Stimulated activated CD8-positive, alpha-beta memory T cell treated with anti-CD3 and anti-CD28 coated beads, Interleukin-12 subunit alpha, Interleukin-12 subunit beta, amount 100 ng/mL, for 1 hour (primary cell): Measurements from ENCODE around the gene HSPH1.
"Not testable (repeated sequence)": the region's sequence is repeated elsewhere in the genome, so short reads cannot be mapped to it uniquely, and the experiment has no call there.

Experiments used
- DNase-seq: peaks from one replicate; pipeline ENCODE4 v3.0.0-alpha.2; 2020; ENCODE audit warnings: low read depth

Gene HSPH1

GRCh38 chr13:31131470-31131961 is 30.2 kb downstream of the HSPH1 start:
- DNase-seq, result no peak

- no peak for DNase-seq
Observed at GRCh38 chr13:31129419-31129818, 32.3 kb downstream of the HSPH1 start.

- DNase-seq, result no peak
Observed at GRCh38 chr13:31124204-31124603, 37.5 kb downstream of the HSPH1 start.

GRCh38 chr13:31122544-31123260 is 39.0 kb downstream of the HSPH1 start:
- no peak for DNase-seq

- no peak for DNase-seq
Observed at GRCh38 chr13:31122143-31122542, 39.6 kb downstream of the HSPH1 start.

- DNase-seq, result no peak
Observed at GRCh38 chr13:31121379-31122140, 40.1 kb downstream of the HSPH1 start.

GRCh38 chr13:31119966-31120700 is 41.6 kb downstream of the HSPH1 start:
- DNase-seq, result no peak

- DNase-seq, result no peak
Observed at GRCh38 chr13:31119526-31119925, 42.2 kb downstream of the HSPH1 start.

GRCh38 chr13:31116224-31116623 is 45.5 kb downstream of the HSPH1 start:
- DNase-seq, result no peak

GRCh38 chr13:31115616-31116015 is 46.1 kb downstream of the HSPH1 start:
- DNase-seq, result no peak

- DNase-seq, result no peak
Observed at GRCh38 chr13:31114641-31115040, 47.1 kb downstream of the HSPH1 start.

GRCh38 chr13:31111136-31111535 is 50.6 kb downstream of the HSPH1 start:
- no peak for DNase-seq

- no peak for DNase-seq
Observed at GRCh38 chr13:31110617-31111016, 51.1 kb downstream of the HSPH1 start.

- DNase-seq, result no peak
Observed at GRCh38 chr13:31110169-31110568, 51.5 kb downstream of the HSPH1 start.

- no peak for DNase-seq
Observed at GRCh38 chr13:31107109-31107508, 54.6 kb downstream of the HSPH1 start.

- no peak for DNase-seq
Observed at GRCh38 chr13:31105856-31106255, 55.8 kb downstream of the HSPH1 start.

- no peak for DNase-seq
Observed at GRCh38 chr13:31105020-31105795, 56.5 kb downstream of the HSPH1 start.

- no peak for DNase-seq
Observed at GRCh38 chr13:31102905-31103304, 58.8 kb downstream of the HSPH1 start.

GRCh38 chr13:31101472-31102170 is 60.1 kb downstream of the HSPH1 start:
- no peak for DNase-seq

GRCh38 chr13:31100721-31101120 is 61.0 kb downstream of the HSPH1 start:
- DNase-seq, result no peak

GRCh38 chr13:31097911-31098434 is 63.7 kb downstream of the HSPH1 start:
- not testable (repeated sequence) for DNase-seq
